Vagina (tissue), 2 donors: Measurements from ENCODE around the gene IQCN. TPM values are rescaled to one million over a fixed set of nuclear protein-coding genes. Genes with fewer than 3 reads are reported as not detected.

Source experiments
- DNase-seq, 2 donors: peaks; one replicate each; pipeline ENCODE4 v3.0.0-alpha.2; 2017; ENCODE audit errors: extremely low spot score in 2 of 2
- H3K27ac ChIP-seq: fragments of 200-600 bp; sonication (generic); one replicate; pipeline ENCODE4 v1.5.1; 2019
- H3K27me3 ChIP-seq: fragments of 200-600 bp; sonication (generic); one replicate; pipeline ENCODE4 v1.5.1; 2019
- H3K36me3 ChIP-seq, 2 donors: fragments of 200-600 bp; sonication (generic); one replicate each; pipeline ENCODE4 v1.5.1; 2017 to 2019
- H3K4me1 ChIP-seq: fragments of 200-600 bp; sonication (generic); one replicate; pipeline ENCODE4 v1.5.1; 2019
- H3K4me3 ChIP-seq, 2 donors: fragments of 200-600 bp; sonication (generic); 1 replicate in 1 of 2; 2 replicates in 1 of 2; pipeline ENCODE4 v1.5.1; 2016 to 2019
- H3K9me3 ChIP-seq: fragments of 200-600 bp; sonication (generic); one replicate; pipeline ENCODE4 v1.5.1; 2019
- CTCF ChIP-seq, 3 experiments: fragments of 450-650 bp in 2 of 3; fragments of 200-600 bp in 1 of 3; sonication (generic) in 1 of 3; IDR thresholded peaks; one replicate each; pipeline ENCODE4 v1.5.1; 2017 to 2019; ENCODE audit warnings: antibody characterized with exemption in 3 of 3, mild to moderate bottlenecking in 2 of 3, moderate library complexity in 2 of 3
- POLR2A ChIP-seq, 2 donors: fragments of 450-650 bp; IDR thresholded peaks; one replicate each; pipeline ENCODE4 v1.6.1; 2017; ENCODE audit warnings: antibody characterized with exemption in 2 of 2, mild to moderate bottlenecking in 2 of 2, moderate library complexity in 2 of 2
- POLR2AphosphoS5 ChIP-seq, 2 donors: sonication (generic); formaldehyde crosslinking; IDR thresholded peaks; one replicate each; pipeline ENCODE4 v1.9.0; 2017; ENCODE audit warnings: antibody characterized with exemption in 2 of 2, mild to moderate bottlenecking in 2 of 2, low read depth in 1 of 2; ENCODE audit not compliant: insufficient read depth in 1 of 2
- intact Hi-C: fragments of 100-400 bp; cut with DNase I; formaldehyde crosslinking; loops from one replicate; pipeline ENCODE4 v1.15.1; 2023
- total RNA-seq: library from RNA; depleted of rRNA; stranded (reverse); fragments of >200 nt; gene quantifications from one replicate; pipeline ENCODE4 v1.2.3, GENCODE V29; 2016

Gene IQCN
- total RNA-seq, 1 donor from 2014 or later: 4.4 TPM

GRCh38 chr19:18232540-18233223 lies 41.6 kb downstream of the IQCN start:
- no peak for DNase-seq
- intact Hi-C loops: no loop called here
- Histone ChIP-seq H3K27ac (no peak overlapping the region), H3K4me3 (no peak overlapping the region), H3K27me3 (peaks cover 5% of the 10 kb centered on the region), H3K9me3 (peaks cover 6% of the 10 kb centered on the region), H3K4me1 (no peaks in the 10 kb centered on the region), H3K36me3 (no peaks in the 10 kb centered on the region)
- TF ChIP-seq CTCF (IDR thresholded peaks at IDR 0.05): no peak
- TF ChIP-seq POLR2A (IDR thresholded peaks at IDR 0.05): no peak
- no peak for TF ChIP-seq POLR2AphosphoS5 (IDR thresholded peaks at IDR 0.05; ENCODE audit: insufficient read depth in 1 of 2, low read depth in 1 of 2)

- H3K4me3 ChIP-seq: no peak overlapping the region
- no peaks in the 10 kb centered on the region for H3K4me1 ChIP-seq
- peaks cover 5% of the 10 kb centered on the region for H3K27me3 ChIP-seq
- DNase-seq: no peak
- H3K36me3 ChIP-seq: no peaks in the 10 kb centered on the region
- TF ChIP-seq CTCF (IDR thresholded peaks at IDR 0.05) (no peak), POLR2AphosphoS5 (IDR thresholded peaks at IDR 0.05; ENCODE audit: insufficient read depth in 1 of 2, low read depth in 1 of 2) (no peak), POLR2A (IDR thresholded peaks at IDR 0.05) (no peak)
- no peak overlapping the region for H3K27ac ChIP-seq
- intact Hi-C loops: no loop called here
- H3K9me3 ChIP-seq: peaks cover 6% of the 10 kb centered on the region
Measured at GRCh38 chr19:18231775-18232174, 42.5 kb downstream of the IQCN start.

GRCh38 chr19:18230941-18231734 lies 43.1 kb downstream of the IQCN start:
- peaks cover 5% of the 10 kb centered on the region for H3K27me3 ChIP-seq
- intact Hi-C loops: no loop called here
- TF ChIP-seq POLR2A (IDR thresholded peaks at IDR 0.05) (no peak), POLR2AphosphoS5 (IDR thresholded peaks at IDR 0.05; ENCODE audit: insufficient read depth in 1 of 2, low read depth in 1 of 2) (no peak)

GRCh38 chr19:18229915-18230314 lies 44.3 kb downstream of the IQCN start:
- Histone ChIP-seq H3K4me3 (no peak overlapping the region), H3K4me1 (peaks cover 15% of the 10 kb centered on the region), H3K27me3 (peaks cover 5% of the 10 kb centered on the region), H3K9me3 (peaks cover 6% of the 10 kb centered on the region), H3K27ac (no peak overlapping the region), H3K36me3 (no peaks in the 10 kb centered on the region)
- intact Hi-C loops: no loop called here
- no peak for DNase-seq
- TF ChIP-seq POLR2AphosphoS5 (IDR thresholded peaks at IDR 0.05; ENCODE audit: insufficient read depth in 1 of 2, low read depth in 1 of 2): no peak
- TF ChIP-seq POLR2A (IDR thresholded peaks at IDR 0.05): no peak
- TF ChIP-seq CTCF (IDR thresholded peaks at IDR 0.05): no peak

More at GRCh38 chr19:18230941-18231734, 43.1 kb downstream of the IQCN start:
- H3K36me3 ChIP-seq: no peaks in the 10 kb centered on the region
- no peak overlapping the region for H3K27ac ChIP-seq
- no peak for DNase-seq
- no peak overlapping the region for H3K4me3 ChIP-seq
- H3K4me1 ChIP-seq: peaks cover 2% of the 10 kb centered on the region
- H3K9me3 ChIP-seq: peaks cover 6% of the 10 kb centered on the region

GRCh38 chr19:18229474-18229873 lies 44.8 kb downstream of the IQCN start:
- H3K27ac ChIP-seq: no peak overlapping the region
- H3K27me3 ChIP-seq: peaks cover 5% of the 10 kb centered on the region
- peaks cover 19% of the 10 kb centered on the region for H3K4me1 ChIP-seq
- TF ChIP-seq POLR2AphosphoS5 (IDR thresholded peaks at IDR 0.05; ENCODE audit: insufficient read depth in 1 of 2, low read depth in 1 of 2) (no peak), POLR2A (IDR thresholded peaks at IDR 0.05) (no peak), CTCF (IDR thresholded peaks at IDR 0.05) (no peak)
- no peak overlapping the region for H3K4me3 ChIP-seq
- intact Hi-C loops: no loop called here
- H3K9me3 ChIP-seq: peaks cover 6% of the 10 kb centered on the region
- DNase-seq: no peak
- H3K36me3 ChIP-seq: no peaks in the 10 kb centered on the region
